ENCODE results near the gene ATP2B1. TPM values are rescaled to one million over a fixed set of nuclear protein-coding genes. Genes with fewer than 3 reads are reported as not detected.
"Not testable (repeated sequence)": the region's sequence is repeated elsewhere in the genome, so short reads cannot be mapped to it uniquely, and the experiment has no call there.

ATP2B1 gene
- total RNA-seq = 10.7 TPM
- long read RNA-seq, partial matches to known transcripts = 4 of 9 reads
- long read RNA-seq, other reads (novel, unspliced or antisense) = 5 of 9 reads

DNA sequence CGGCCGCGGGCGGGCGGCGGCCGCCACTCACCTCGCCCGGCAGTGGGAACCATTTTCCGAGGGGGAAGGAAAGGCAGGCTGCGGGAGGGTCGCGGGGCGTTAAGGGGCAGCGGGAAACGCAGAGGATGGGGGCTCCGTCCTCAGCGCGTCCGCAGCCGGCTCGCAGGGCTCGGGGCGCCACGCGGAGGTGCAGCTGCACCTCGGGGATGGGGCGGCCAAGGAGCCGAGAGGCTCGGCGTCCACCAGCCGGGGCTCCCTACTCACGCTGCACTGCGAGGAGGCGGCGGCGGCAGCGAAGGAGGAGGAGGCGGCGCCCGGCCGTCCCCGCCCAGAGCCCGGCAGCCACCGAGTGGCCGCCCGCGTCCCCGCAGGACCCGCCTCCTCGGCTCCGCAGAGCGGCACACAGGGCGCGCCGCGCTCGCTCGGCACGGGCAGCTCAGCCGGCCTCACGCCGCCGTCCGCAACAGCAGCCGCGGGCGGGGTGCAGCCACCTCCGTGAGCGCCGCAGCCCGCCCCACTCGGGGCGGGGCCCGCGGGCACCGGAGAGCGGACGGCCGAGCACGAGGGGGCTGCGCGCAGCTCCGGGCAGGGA is at the start of gene ATP2B1:
TSS of gene ATP2B1 (minus strand) at position 274 of the 592 bp plus-strand sequence. CDS start 52,952 bp downstream, outside the sequence.
- H3K27ac ChIP-seq (replicated peaks) = peak within 1 kb of the TSS; percentile 99
- intact Hi-C loops (cut with micrococcal nuclease) = no loop called here
- peak within 1 kb of the TSS; percentile 93 for H3K4me3 ChIP-seq
- H3K27me3 ChIP-seq (ENCODE audit: low read depth) = no peaks in the 10 kb centered on the region
- no peaks in the 10 kb centered on the region for H3K36me3 ChIP-seq
- H3K4me1 ChIP-seq = peaks cover 30% of the 10 kb centered on the region
- H3K9me3 ChIP-seq (replicated peaks) = no peaks in the 10 kb centered on the region
- peak; percentile 89 for DNase-seq
- TF ChIP-seq, protein P1, sequence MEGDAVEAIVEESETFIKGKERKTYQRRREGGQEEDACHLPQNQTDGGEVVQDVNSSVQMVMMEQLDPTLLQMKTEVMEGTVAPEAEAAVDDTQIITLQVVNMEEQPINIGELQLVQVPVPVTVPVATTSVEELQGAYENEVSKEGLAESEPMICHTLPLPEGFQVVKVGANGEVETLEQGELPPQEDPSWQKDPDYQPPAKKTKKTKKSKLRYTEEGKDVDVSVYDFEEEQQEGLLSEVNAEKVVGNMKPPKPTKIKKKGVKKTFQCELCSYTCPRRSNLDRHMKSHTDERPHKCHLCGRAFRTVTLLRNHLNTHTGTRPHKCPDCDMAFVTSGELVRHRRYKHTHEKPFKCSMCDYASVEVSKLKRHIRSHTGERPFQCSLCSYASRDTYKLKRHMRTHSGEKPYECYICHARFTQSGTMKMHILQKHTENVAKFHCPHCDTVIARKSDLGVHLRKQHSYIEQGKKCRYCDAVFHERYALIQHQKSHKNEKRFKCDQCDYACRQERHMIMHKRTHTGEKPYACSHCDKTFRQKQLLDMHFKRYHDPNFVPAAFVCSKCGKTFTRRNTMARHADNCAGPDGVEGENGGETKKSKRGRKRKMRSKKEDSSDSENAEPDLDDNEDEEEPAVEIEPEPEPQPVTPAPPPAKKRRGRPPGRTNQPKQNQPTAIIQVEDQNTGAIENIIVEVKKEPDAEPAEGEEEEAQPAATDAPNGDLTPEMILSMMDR (IDR thresholded peaks at IDR 0.05; ENCODE audit: borderline replicate concordance) = no peak

DNA sequence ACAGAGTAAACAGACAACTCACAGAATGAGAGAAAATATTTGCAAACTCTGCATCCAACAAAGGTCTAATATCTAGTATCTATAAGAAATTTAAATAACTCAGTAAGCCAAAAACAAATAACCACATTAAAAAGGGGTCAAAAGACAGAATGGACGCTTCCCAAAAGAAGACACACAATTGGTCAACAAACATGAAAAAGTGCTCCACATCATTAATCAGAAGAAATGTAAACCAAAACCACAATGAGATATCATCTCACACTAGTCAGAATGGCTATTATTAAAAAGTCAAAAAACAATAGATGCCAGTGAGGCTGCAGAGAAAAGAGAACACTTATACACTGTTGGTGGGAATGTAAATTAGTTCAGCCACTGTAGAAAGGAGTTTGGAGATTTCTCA is 49.3 kb upstream of the ATP2B1 start:
- H3K4me1 ChIP-seq; H3K27ac ChIP-seq (replicated peaks); DNase-seq; H3K9me3 ChIP-seq (replicated peaks); H3K27me3 ChIP-seq (ENCODE audit: low read depth); intact Hi-C loops (cut with micrococcal nuclease); H3K4me3 ChIP-seq; H3K36me3 ChIP-seq: not testable (repeated sequence)

DNA sequence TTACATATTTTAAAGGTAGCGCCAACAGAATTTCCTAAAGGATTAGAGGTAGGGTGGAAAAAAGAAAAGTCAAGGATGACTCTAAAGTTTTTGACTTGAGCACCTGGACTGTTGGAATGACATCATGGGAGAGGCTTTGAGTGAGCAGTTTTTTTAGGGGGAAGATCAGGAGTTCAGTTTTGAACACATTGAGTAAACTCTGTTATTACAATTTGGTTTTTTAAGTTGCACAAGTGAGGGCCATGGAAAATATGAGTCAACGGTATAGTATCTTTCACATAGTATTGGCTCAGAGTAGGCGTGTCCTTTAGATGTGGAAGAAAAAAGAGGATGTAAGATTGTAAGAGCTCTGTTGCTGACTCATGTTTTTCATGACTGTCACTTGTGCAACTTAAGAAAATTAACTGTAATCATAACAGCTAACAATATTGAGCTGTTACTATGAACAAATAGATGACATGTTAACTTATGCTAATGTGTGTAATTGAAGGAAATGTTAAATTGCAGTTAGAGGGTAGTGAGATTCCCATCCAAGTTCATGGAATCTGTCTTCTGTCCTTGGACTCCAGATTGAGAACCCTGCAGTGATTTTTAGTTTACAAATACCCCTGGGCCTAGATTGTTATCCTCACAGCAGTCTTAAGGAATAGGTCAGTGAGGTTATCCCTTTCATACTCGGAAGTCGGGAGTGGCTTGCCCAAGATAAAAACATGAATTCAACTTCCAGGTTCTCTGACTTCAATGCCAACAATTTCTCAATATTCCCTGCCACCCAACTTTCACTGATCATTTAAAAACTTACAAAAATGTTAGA is 48.2 kb upstream of the ATP2B1 start:
- no peak overlapping the region for H3K27ac ChIP-seq (replicated peaks)
- DNase-seq = no peak
- no peaks in the 10 kb centered on the region for H3K36me3 ChIP-seq
- H3K9me3 ChIP-seq (replicated peaks) = no peaks in the 10 kb centered on the region
- TF ChIP-seq, protein P1 (IDR thresholded peaks at IDR 0.05; ENCODE audit: borderline replicate concordance) = no peak
- no peaks in the 10 kb centered on the region for H3K4me1 ChIP-seq
- no peaks in the 10 kb centered on the region for H3K27me3 ChIP-seq (ENCODE audit: low read depth)
- intact Hi-C loops (cut with micrococcal nuclease) = no loop called here
- H3K4me3 ChIP-seq = no peak overlapping the region

DNA sequence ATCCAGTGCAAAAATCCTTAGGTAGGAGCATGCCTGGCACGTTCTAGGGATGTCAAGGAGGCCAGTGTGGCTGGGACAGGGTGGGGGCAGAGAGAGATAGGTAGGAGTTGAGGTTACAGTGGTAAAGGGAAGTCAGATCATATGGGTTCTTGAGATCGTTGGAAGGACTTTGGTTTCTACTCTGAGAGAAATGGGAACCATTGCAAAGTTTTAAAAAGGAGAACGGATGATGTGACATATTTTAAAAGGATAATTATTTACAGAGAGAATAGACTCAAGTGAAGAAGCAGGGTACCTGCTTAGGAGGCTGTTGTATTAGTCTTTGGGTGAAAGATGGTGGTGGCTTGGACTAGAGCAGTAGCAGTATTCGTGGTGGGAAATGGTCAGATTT is 47.6 kb upstream of the ATP2B1 start:
- no peaks in the 10 kb centered on the region for H3K4me1 ChIP-seq
- no peaks in the 10 kb centered on the region for H3K9me3 ChIP-seq (replicated peaks)
- no peak overlapping the region for H3K27ac ChIP-seq (replicated peaks)
- H3K4me3 ChIP-seq = no peak overlapping the region
- intact Hi-C loops (cut with micrococcal nuclease) = no loop called here
- TF ChIP-seq, protein P1 (IDR thresholded peaks at IDR 0.05; ENCODE audit: borderline replicate concordance) = no peak
- DNase-seq = no peak
- H3K27me3 ChIP-seq (ENCODE audit: low read depth) = no peaks in the 10 kb centered on the region
- no peaks in the 10 kb centered on the region for H3K36me3 ChIP-seq

DNA sequence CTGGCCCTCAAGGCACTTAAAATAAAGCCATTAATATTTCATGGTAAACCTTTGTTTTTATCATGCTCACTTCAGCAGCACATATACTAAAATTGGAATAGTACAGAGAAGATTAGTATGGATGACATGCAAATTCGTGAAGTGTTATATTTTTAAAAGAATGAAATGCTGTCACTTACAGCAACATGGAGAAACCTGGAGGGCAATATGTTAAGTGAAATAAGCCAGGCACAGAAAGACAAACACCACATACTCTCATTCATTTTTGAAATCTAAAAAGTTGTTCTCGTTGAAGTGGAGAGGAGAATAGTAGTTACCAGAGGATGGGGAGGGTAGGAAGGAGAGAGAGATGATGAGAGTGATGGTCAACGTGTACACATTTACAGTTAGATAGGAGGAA is 45.4 kb upstream of the ATP2B1 start:
- Histone ChIP-seq H3K36me3 (no peaks in the 10 kb centered on the region), H3K4me1 (no peaks in the 10 kb centered on the region), H3K4me3 (no peak overlapping the region), H3K27me3 (ENCODE audit: low read depth) (no peaks in the 10 kb centered on the region), H3K9me3 (replicated peaks) (peaks cover 8% of the 10 kb centered on the region), H3K27ac (replicated peaks) (no peak overlapping the region)
- TF ChIP-seq, protein P1 (IDR thresholded peaks at IDR 0.05; ENCODE audit: borderline replicate concordance) = no peak
- no peak for DNase-seq
- intact Hi-C loops (cut with micrococcal nuclease) = no loop called here

DNA sequence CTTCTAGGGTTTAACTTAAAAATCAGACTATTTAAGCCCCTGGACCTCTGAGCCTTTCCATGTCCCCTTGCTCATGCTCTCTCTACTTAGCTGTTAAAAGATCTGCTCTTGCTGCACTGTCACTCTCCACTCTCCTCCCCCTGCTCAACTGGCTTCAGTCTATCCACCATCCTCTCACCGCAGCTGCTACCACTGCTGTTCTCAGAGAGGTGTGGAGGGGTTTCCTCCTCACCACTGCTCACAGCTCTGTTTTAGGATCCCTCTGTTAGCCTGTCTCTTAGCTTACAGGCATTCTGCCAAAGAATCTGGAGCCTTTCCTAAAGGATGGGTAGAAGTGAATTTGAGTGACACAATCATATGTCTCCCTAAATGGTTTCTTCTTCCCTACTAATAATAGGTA is 43.7 kb upstream of the ATP2B1 start:
- intact Hi-C loops (cut with micrococcal nuclease) = no loop called here
- TF ChIP-seq, protein P1 (IDR thresholded peaks at IDR 0.05; ENCODE audit: borderline replicate concordance) = no peak
- no peak for DNase-seq

More for the DNA sequence above, 43.7 kb upstream of the ATP2B1 start:
- Histone ChIP-seq H3K36me3 (no peaks in the 10 kb centered on the region), H3K9me3 (replicated peaks) (peaks cover 8% of the 10 kb centered on the region), H3K4me3 (no peak overlapping the region), H3K4me1 (no peaks in the 10 kb centered on the region), H3K27ac (replicated peaks) (no peak overlapping the region), H3K27me3 (ENCODE audit: low read depth) (peaks cover 1% of the 10 kb centered on the region)

Data from left ventricle myocardium inferior (tissue), 1 donor.